Small intestine (tissue), 7 donors: Measurements from ENCODE around the gene ADAD2. TPM values are rescaled to one million over a fixed set of nuclear protein-coding genes. Genes with fewer than 3 reads are reported as not detected.
A peak's percentile ranks its signal among the peaks of the same experiment; 100 is the strongest.

Experiments
- DNase-seq, 2 donors: peaks; one replicate each; pipeline versions ENCODE4 v3.0.0 to v3.0.0-alpha.2; 2013
- FAIRE-seq: peaks from 2 replicates; lab custom pipeline; 2012; peaks lifted over from hg19 to GRCh38; lab: Jason Lieb, UNC
- H3K27ac ChIP-seq, 3 donors: one replicate each; pipeline ENCODE4 v1.5.1; 2013; ENCODE audit warnings: low read length in 2 of 3, mild to moderate bottlenecking in 2 of 3, control low read depth in 1 of 3, inconsistent platforms in 1 of 3, low read depth in 1 of 3, moderate library complexity in 1 of 3
- H3K27me3 ChIP-seq, 3 donors: one replicate each; pipeline ENCODE4 v1.6.1; 2013; ENCODE audit warnings: low read length in 3 of 3, inconsistent platforms in 1 of 3; ENCODE audit not compliant: control insufficient read depth in 3 of 3, insufficient read depth in 3 of 3
- H3K36me3 ChIP-seq, 3 donors: one replicate each; pipeline ENCODE4 v1.6.1; 2013; ENCODE audit warnings: low read length in 3 of 3, inconsistent platforms in 1 of 3, low read depth in 1 of 3, mild to moderate bottlenecking in 1 of 3, moderate library complexity in 1 of 3; ENCODE audit not compliant: control insufficient read depth in 3 of 3, insufficient read depth in 2 of 3
- H3K4me1 ChIP-seq, 3 donors: one replicate each; pipeline ENCODE4 v1.6.1; 2013; ENCODE audit warnings: low read length in 2 of 3, inconsistent platforms in 1 of 3, low read depth in 1 of 3, mild to moderate bottlenecking in 1 of 3, moderate library complexity in 1 of 3; ENCODE audit not compliant: control insufficient read depth in 3 of 3, insufficient read depth in 2 of 3
- H3K4me3 ChIP-seq, 3 donors: one replicate each; pipeline ENCODE4 v1.5.1; 2013; ENCODE audit warnings: low read length in 3 of 3, control low read depth in 1 of 3, inconsistent platforms in 1 of 3, low read depth in 1 of 3, mild to moderate bottlenecking in 1 of 3, moderate library complexity in 1 of 3
- H3K9me3 ChIP-seq, 2 donors: one replicate each; pipeline ENCODE4 v1.6.1; 2013; ENCODE audit warnings: low read depth in 1 of 2, low read length in 1 of 2; ENCODE audit not compliant: control insufficient read depth in 2 of 2, insufficient read depth in 1 of 2
- WGBS, 3 donors: extraction: QIAGEN DNeasy Blood & Tissue Kit; methylation state at CpG; one replicate each; pipeline ENCODE4 v1.1.7; 2013; 5-methylcytosine and 5-hydroxymethylcytosine counted together
- polyA plus RNA-seq, 4 donors: library from polyadenylated mRNA; stranded (reverse) in 3 of 4; unstranded in 1 of 4; fragments of 200-250 nt in 3 of 4; fragments of 120-200 nt in 1 of 4; gene quantifications; one replicate each; pipeline versions ENCODE4 v1.2.1 to v1.2.3, GENCODE V29; 2013
- donor health status: healthy with polysubstance abuse.
- donor health status: control.
- donor health status: control.
- donor health status: Bipolar disorder and iron deficiency.
- donor health status: healthy.

ADAD2 gene
- polyA plus RNA-seq, 4 donors, result 0.22 to 0.27 TPM; not detected in 2

GRCh38 chr16:84236671-84237070 lies 45.7 kb downstream of the ADAD2 start:
- peaks cover 0 to 4% (median 0%) of the 10 kb centered on the region in 3 donors for H3K4me1 ChIP-seq
- no peaks in the 10 kb centered on the region for H3K36me3 ChIP-seq
- DNase-seq, result no peak
- no peak for FAIRE-seq
- no peaks in the 10 kb centered on the region for H3K9me3 ChIP-seq
- 90 to 93% (median 91%) methylated on average over 24 to 25 of the region's 25 CpGs for WGBS, 3 donors
- H3K27me3 ChIP-seq, result peaks cover 0 to 2% (median 0%) of the 10 kb centered on the region in 3 donors
- H3K27ac ChIP-seq, result no peak overlapping the region
- H3K4me3 ChIP-seq, result no peak overlapping the region

GRCh38 chr16:84237994-84238750 lies 47.2 kb downstream of the ADAD2 start:
- 90 to 93% (median 92%) methylated on average over 17 of the region's 17 CpGs for WGBS, 3 donors
- H3K36me3 ChIP-seq, result no peaks in the 10 kb centered on the region
- no peaks in the 10 kb centered on the region for H3K9me3 ChIP-seq
- DNase-seq (no peak), FAIRE-seq (no peak)
- H3K4me3 ChIP-seq, result no peak overlapping the region
- H3K4me1 ChIP-seq, result peaks cover 0 to 4% (median 0%) of the 10 kb centered on the region in 3 donors
- H3K27ac ChIP-seq, result no peak overlapping the region
- H3K27me3 ChIP-seq, result peaks cover 0 to 3% (median 2%) of the 10 kb centered on the region in 3 donors

DNA sequence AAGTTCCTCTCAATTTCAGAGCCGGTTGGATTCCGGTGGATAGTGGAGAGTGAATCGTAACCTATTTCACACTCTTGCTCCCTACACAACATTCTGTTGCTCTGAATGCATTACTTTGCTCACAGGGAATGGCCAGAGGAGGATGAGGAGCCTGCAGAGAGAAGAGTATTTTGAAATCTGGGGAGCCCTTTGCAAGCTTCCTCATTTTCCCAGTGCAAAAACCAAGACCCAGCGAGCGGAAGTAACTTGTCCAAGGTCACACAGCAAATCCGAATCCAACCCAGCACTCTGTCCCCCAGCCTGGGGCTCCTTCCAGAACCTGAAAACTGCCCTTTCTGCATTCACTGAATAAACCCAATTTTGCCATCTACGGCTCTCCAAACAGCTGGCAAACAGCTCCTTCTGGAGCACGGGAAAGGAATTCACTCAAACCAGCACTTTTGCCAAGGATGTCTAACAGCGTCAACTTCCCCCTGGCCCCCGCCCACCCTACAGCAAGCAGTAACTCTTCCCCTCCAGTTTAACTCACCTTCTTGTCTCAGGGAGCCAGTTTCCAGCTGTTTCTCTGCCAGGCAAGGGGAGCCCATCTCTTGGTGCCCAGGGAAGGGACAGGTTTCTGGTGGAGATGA lies 48.3 kb downstream of the ADAD2 start:
- FAIRE-seq (no peak), DNase-seq (no peak)
- Histone ChIP-seq H3K27ac (no peak overlapping the region), H3K9me3 (no peaks in the 10 kb centered on the region), H3K36me3 (no peaks in the 10 kb centered on the region), H3K4me3 (no peak overlapping the region), H3K4me1 (peaks cover 0 to 4% (median 0%) of the 10 kb centered on the region in 3 donors), H3K27me3 (peaks cover 0 to 3% (median 2%) of the 10 kb centered on the region in 3 donors)
- WGBS, 3 donors, result 49 to 52% (median 50%) methylated on average over 10 of the region's 10 CpGs

GRCh38 chr16:84239909-84240308 lies 49.0 kb downstream of the ADAD2 start, which contains the start of gene KCNG4:
KCNG4 (minus strand) TSS chr16:84240012; CDS start chr16:84237485, 2,527 bp downstream.
- H3K4me1 ChIP-seq, result no peaks in the 10 kb centered on the region
- H3K9me3 ChIP-seq, result no peaks in the 10 kb centered on the region
- H3K36me3 ChIP-seq, result no peaks in the 10 kb centered on the region
- H3K4me3 ChIP-seq, result no peak within 1 kb of the TSS
- 10 to 23% (median 14%) methylated on average over 6 to 7 of the region's 7 CpGs for WGBS, 3 donors
- FAIRE-seq, result no peak
- no peak within 1 kb of the TSS for H3K27ac ChIP-seq
- H3K27me3 ChIP-seq, result peaks cover 0 to 3% (median 2%) of the 10 kb centered on the region in 3 donors
- peak in 1 of 2 donors; percentile 20 for DNase-seq

DNA sequence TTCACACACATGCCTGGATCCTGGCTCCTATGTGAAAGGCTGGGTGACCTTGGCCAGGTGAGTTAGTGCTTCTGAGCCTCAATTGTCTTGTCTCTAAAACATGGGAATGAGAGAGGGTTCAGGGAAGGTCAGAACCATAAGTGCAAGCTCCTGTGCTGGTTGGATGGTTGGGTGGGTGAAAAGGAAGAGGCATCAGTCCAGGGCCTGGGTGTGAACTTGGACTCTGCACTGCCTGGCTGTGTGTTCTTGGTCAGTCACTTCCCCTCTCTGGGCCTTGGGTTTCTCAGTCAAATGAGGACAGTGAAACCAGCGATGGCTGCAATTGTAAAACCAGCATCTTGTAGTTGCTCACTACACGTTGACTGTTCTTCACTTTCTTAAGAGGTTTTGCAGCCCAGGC lies 49.5 kb downstream of the ADAD2 start:
- Histone ChIP-seq H3K4me1 (no peaks in the 10 kb centered on the region), H3K4me3 (no peak overlapping the region), H3K9me3 (no peaks in the 10 kb centered on the region), H3K27me3 (peaks cover 0 to 3% (median 2%) of the 10 kb centered on the region in 3 donors), H3K36me3 (no peaks in the 10 kb centered on the region), H3K27ac (no peak overlapping the region)
- DNase-seq (peak in 1 of 2 donors; percentile 5), FAIRE-seq (no peak)
- 63 to 87% (median 64%) methylated on average over 2 of the region's 2 CpGs for WGBS, 3 donors

GRCh38 chr16:84241778-84242177 lies 50.8 kb downstream of the ADAD2 start:
- Histone ChIP-seq H3K4me1 (no peaks in the 10 kb centered on the region), H3K27ac (no peak overlapping the region), H3K9me3 (no peaks in the 10 kb centered on the region), H3K27me3 (peaks cover 0 to 3% (median 2%) of the 10 kb centered on the region in 3 donors), H3K4me3 (no peak overlapping the region), H3K36me3 (no peaks in the 10 kb centered on the region)
- WGBS, 3 donors, result 64 to 76% (median 73%) methylated on average over 1 of the region's 1 CpG
- DNase-seq, result no peak
- FAIRE-seq, result no peak

GRCh38 chr16:84242839-84243238 lies 51.9 kb downstream of the ADAD2 start:
- DNase-seq, result no peak
- FAIRE-seq, result no peak
- H3K4me1 ChIP-seq, result no peaks in the 10 kb centered on the region
- H3K27me3 ChIP-seq, result peaks cover 0 to 3% (median 2%) of the 10 kb centered on the region in 3 donors
- 79 to 85% (median 83%) methylated on average over 9 of the region's 9 CpGs for WGBS, 3 donors
- H3K27ac ChIP-seq, result no peak overlapping the region
- no peaks in the 10 kb centered on the region for H3K9me3 ChIP-seq
- no peak overlapping the region for H3K4me3 ChIP-seq
- no peaks in the 10 kb centered on the region for H3K36me3 ChIP-seq

GRCh38 chr16:84243732-84244131 lies 52.8 kb downstream of the ADAD2 start:
- whole genome bisulfite sequencing, 3 donors, result 78 to 91% (median 85%) methylated on average over 1 of the region's 1 CpG
- Histone ChIP-seq H3K27me3 (peaks cover 0 to 3% (median 2%) of the 10 kb centered on the region in 3 donors), H3K4me1 (no peaks in the 10 kb centered on the region), H3K36me3 (no peaks in the 10 kb centered on the region), H3K27ac (no peak overlapping the region), H3K9me3 (no peaks in the 10 kb centered on the region), H3K4me3 (no peak overlapping the region)
- no peak for FAIRE-seq
- DNase-seq, result no peak
